Renal cortical epithelial cell (primary cell): ENCODE data around the gene PRDX2. TPM values are rescaled to one million over a fixed set of nuclear protein-coding genes. Genes with fewer than 3 reads are reported as not detected.
"Not testable (repeated sequence)": the region's sequence is repeated elsewhere in the genome, so short reads cannot be mapped to it uniquely, and the experiment has no call there.

Source experiments
- DNase-seq: peaks from one replicate; pipeline ENCODE4 v3.0.0-alpha.2; 2011; ENCODE audit warnings: low read depth
- total RNA-seq: library from RNA; depleted of rRNA; stranded (reverse); fragments of >200 nt; gene quantifications from 2 replicates; pipeline ENCODE4 v1.2.3, GENCODE V29; 2014

The PRDX2 gene
- 215 and 236 TPM in 2 replicates for total RNA-seq

DNA sequence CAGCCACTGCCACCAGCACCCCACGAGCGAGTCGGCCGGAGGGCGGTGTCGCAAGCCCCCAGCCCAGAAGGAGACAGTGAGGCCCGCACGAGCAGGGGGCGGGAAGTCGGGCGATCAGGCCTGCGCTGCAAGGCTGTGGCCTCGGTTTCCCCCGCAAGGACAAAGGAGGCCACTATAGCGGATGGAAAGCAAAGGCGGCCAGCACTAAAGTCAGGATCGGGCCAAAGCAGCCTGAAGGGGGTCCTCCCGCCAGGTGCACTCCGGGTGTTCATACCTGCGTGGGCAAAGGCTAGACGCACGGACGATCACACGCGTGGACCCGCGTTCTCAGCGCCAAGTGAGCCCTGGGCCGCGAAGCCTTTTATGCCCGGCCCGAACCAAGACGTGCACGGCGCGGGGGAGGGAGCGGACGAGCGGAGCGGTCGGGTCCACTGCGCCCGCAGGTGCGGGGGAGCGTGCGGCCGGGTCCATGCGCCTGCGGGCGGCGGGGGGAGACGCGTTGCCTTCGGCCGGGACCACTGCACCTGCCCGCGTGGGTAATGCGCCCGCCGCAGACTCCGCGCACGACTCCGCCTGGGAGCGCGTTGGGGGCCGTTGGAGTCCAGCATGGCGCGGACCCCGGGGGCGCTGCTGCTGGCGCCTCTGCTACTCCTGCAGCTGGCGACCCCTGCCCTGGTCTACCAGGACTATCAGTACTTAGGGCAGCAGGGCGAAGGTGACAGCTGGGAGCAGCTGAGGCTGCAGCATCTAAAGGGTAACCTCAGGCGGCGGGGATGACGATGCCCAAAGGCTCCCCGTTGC is at the start of gene PRDX2, which contains the start of gene THSD8:
Gene PRDX2, minus strand, starts transcription at position 335 of the 801 bp plus-strand sequence. CDS start 539 bp downstream, outside the sequence.
Gene THSD8, plus strand, starts transcription at position 604 of the 801 bp plus-strand sequence. Its CDS starts 3 bp downstream, at position 607.
- no peak for DNase-seq

DNA sequence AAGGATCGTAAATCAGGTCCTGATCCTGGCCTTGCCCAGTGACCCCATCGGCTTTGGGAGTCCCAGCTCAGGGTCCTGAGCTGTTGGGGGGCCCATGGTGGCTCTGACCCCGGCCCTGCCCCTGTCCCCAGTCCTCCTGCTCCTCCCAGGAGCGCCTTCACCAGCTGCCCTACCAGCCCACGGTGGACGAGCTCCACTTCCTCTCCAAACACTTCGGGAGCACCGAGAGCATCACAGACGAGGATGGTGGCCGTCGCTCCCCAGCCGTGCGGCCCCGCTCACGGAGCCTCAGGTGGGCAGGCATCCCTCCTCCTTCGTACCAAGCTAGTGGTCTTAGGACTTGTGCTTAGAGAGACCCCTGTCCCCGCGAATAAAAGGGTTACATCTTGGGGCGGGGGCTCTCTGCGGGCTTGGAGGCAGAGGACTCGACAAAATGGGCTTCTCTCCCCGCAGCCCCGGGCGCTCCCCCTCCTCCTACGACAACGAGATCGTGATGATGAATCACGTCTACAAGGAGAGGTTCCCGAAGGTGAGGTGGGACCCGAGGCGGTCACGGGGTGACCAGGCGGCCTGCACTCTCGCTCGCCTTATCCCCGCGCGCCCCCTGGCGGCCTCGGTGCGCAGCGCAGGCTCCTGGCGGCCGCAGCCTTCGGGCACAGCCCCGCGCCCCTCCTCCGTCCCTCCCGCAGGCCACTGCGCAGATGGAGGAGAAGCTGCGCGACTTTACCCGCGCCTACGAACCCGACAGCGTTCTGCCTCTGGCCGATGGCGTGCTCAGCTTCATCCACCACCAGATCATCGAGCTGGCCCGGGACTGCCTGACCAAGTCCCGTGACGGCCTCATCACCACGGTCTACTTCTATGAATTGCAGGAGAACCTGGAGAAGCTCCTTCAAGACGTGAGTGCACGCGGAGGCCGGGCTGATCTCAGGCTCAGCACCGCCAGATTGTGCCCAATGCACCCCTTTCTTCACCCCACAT is 45.8 kb upstream of the PRDX2 start:
- peak; percentile 63 for DNase-seq

DNA sequence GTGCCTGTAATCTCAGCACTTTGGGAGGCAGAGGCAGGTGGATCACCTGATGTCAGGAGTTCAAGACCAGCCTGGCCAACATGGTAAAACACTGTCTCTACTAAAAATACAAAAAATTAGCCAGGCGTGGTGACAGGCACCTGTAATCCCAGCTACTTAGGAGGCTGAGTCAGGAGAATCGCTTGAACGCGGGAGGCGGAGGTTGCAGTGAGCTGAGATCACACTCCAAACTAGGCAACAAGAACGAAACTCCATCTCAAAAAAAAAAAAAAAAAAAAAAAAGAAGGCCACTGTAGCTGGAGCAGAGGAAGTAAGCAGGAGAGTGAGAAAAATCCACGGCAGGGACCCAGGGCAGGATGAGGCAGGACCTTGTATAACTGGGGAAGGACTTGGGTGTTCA is 45.0 kb upstream of the PRDX2 start:
- DNase-seq, result not testable (repeated sequence)

DNA sequence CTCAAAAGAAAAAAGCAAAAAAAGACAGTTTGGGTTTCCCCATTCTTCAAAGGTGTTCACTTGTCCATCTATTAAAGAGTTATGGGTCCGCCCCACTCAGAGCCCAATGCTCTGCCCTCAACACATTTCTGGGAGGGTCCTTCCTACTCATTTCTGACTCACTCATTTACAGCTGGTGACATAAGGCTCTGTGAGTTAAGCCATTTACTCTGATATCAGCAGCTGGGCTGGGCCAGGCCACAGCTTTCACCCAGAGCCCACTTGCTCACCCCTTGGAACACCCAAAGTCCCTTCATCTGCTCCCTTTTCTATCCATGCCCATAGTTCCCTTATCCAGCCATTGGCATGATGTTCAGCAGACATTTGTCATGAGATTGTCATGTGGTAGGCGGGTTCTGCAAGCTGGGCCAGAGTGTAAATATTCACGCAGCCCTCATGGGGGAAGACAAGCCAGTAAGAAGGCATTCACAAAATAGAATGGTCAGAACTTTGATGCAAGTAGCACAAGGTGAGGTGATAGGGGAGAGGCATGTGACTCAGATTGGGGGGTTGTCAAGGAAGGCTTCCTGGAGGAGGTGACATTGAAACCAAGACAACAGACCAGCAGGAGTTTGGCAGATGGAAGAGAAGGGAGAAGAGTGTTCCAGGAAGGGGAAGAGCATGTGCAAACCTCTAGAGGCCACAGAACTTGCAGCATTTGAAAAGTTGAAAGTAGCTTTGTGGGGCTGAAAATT is 42.6 kb upstream of the PRDX2 start:
- no peak for DNase-seq

DNA sequence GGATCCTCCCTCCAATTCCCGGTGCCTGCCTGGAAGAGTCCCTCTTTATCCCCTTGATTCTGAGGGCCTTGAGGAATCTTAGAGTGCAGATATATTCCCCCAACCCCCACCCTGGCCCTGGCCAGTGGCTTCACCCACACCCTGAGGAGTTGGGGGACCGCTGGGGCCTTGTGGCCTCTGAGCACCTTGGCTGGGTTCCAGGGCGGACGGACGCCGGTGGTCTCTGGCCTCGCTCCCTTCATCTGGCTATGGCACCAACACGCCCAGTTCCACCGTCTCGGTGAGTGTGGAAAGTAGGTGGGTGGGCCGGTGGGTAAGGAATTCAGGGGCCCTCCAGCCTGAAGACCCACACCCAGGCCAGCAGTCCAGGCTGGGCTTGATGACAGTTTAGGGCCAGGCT is 41.7 kb upstream of the PRDX2 start:
- DNase-seq, result no peak

DNA sequence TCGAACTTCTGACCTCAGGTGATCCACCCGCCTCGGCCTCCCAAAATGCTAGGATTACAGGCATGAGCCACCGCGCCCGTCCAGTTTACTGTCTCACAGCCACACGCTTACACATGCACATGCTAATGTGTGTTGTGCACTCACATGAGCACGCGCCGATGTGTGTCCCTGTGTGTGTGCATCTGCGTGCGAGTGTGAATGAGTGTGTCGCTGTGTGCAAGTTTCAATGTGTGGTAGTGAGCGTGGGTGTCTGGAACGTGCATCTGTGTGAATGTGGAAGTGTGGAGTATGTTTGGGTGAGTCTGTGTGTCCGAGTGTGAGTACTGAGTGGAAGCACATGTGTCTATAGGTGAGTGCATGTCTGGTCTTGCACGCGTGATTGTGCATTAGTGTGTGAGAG is 40.9 kb upstream of the PRDX2 start:
- DNase-seq, result no peak

DNA sequence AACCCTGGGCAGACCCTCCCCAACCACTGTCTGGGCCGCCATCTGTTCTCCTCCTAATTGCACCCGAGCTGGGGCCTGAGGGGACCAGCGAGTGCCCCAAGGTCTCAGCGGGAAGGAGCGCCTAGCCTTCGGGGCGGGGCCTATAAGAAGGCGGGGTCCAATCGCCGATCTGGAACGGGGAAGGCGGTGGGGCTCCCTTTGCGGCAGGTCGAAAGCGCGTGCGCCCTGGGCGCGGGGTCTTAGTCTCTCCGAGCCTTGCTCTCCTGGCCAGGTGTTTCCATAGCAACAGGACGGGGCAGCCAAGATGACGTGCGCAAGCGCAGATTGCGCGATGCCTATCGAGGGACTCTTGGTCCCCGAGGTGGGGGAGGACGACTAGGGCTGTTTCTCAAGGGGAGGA is 39.5 kb upstream of the PRDX2 start:
- no peak for DNase-seq

DNA sequence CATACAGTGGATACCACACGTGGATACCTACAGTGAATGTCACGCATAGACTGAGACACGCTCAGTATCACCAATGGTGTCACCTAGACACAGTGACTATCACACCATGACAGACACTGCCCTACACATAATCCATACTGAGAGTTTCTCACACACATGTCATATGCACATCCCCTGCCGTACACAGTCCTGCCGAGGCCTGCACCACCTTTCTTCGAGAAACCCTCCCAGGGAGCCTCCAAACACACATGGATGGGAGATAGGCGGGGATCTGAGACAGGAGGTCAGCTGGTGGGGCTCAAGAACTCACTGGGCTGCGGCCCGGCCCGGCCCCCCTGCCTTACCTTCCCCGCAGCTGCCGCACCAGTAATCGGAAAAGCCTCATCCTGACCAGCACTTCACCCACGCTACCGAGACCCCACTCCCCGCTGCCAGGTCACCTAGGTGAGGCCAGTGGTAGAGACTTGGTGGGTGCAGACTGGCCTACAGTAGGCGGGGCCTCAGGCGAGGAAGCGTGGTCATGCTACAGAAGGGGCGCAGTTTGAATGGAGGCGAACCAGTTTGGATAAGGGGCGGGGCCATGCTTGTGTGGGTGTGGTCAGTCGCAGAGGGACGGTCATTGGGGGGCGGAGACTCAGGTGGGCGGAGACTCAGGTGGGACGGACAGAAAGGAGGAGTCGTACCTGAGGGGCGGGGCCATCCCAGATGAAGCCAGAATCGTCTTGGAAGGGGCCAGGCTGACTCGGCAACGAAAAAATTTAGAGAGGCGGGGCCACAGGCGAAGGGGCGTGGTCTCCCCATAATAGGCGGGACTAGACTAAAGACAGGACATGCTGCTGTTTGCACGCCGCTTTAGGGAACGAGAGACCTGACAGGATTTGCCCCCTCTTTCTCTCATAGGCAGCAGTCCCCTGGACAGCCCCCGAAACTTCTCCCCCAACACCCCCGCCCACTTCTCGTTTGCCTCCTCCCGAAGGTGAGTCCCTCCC is 38.8 kb upstream of the PRDX2 start:
- peak; percentile 56 for DNase-seq

DNA sequence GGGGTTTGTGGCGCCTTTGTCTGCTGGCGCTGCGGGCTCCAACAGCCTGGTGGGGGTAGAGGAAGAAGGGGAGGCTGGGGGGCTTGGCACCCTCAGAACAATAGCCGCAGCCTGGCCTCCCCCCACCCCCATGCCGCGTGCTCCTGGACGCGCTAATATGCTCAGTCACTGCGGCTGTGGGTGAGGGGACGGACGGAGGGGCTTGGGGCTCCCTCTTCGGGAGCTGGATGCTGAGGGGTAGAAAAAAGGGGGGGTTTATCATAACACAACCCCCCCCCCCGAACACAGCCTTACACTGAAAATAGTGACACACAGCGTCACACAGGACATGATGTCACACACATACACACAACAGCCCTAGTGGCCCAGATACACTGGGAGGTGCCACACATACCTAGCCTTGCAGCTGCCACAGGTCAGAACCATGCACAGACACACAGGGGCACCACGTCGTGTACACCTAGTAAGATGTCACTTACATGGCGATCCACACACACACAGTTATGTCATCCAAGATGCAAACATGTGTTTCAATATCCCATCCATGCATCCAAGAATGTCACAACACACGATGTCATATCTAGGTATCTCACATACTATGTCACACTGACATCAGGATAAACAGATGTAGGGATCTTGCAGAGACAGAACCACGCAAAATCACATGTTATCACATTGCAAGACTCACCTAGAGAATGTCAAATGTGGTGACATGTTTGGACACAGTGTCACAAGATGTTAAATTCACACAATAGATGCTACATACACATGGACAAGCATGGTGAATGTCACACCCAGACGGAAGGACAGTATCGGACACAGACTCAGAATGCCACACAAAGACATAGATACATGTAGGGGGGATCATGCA is 37.5 kb upstream of the PRDX2 start:
- DNase-seq, result no peak

DNA sequence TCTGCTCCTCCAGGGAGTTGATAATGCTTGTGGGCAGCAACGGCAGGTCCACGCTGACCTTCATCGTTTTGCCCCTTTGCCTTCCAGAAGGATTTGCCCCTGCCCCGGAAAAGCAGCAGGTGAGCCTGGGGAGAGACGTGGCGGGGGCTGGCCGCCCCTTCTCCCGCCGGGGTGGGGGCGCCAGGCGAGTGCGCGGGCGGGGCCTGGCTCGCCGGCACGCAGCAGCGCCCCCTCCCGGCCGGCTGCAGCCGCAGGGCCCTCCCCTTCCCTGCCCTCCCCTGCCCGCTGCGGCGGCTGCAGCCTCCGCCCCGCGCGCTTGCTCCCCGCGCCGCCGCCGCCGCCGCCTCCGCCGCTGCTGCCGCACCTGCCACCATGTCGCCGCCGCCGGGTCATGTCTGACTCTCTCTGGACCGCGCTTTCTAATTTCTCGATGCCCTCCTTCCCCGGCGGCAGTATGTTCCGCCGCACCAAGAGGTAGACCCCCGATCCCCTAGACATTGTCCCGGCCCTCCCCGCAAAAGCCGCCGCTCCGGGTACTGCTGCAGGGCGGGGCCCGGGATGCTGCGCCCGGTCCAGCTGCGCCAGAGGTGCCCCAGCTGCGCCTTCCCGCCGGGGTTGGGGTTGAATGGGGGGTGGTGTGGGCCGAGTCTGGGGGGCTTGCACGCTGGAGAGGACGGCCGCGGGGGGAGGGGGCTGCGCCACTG is 36.7 kb upstream of the PRDX2 start, which contains the start of gene MAST1:
Gene MAST1, plus strand, starts transcription at position 334 of the 704 bp plus-strand sequence. Its CDS starts 58 bp downstream, at position 392.
- DNase-seq, result no peak

DNA sequence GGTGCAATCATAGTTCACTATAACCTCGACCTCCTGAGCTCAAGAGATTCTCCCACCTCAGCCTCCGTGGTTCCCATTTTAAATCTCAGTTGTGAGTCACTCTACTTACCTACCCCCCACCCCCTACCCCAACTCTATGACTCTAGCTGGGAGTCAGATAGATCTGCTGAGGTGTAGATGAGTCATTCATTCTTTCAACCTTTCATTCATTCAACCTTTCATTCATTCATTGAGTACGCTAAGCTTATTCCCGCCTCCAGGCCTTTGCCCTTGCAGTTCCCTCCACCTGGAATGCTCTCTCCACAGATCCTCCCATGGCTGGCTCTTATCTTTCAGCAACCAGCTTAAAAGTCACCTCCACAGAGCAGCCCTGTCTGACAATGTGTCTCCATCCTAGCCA is 35.6 kb upstream of the PRDX2 start:
- peak; percentile 23 for DNase-seq

DNA sequence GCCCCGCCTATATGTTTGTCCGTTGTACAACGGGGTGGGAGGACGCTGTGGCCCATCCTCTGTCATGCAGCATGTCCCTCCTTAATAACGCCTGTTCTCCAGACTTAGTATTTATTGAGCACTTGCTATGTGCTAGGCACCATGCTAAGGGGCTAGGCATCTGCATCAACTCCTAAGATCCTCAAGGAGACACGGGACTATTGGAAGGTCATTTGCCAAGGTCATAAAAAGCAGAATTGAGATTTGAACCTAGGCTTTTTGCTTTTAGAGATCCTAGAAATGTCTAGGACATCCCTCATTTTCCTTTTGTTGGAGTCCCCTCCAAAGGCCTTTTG is 34.9 kb upstream of the PRDX2 start:
- DNase-seq, result no peak

DNA sequence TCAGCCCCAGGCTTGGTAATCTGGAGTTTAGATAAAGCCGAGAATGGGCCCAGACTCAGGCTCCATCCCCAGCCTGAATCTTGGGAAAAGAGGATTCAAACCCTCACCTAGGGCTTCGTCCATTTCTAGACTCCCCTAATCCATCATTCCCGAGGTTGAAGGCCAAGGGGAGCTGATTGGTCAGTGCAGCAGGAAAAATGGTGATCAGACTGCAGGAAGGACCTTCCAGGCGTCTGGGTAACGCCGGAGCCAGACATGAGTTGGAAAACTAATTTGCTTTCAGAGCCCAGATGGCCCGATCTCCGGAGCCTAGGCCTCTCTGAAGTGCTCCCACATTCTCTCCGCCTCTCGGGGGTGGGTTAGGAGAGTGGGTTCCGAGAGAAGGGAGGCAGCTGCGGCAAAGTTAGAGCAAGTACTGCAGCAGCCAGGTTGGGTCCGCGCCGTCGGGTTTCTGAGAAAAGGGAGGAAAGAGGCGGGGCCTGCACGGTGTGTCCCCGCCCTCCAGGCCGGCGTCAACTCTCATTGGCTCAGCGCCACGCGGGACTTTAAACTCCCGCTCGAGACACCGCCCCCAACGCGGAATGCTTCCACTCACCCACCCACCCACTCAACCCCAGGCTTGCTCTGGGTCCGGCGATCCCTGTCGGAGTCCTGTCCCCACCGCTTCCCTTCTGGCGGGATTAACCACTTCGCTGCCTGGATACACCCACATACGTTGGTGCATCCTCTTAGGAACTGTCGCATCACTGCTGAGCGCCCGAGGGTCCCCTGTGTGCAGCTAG is 33.6 kb upstream of the PRDX2 start:
- DNase-seq, result no peak

DNA sequence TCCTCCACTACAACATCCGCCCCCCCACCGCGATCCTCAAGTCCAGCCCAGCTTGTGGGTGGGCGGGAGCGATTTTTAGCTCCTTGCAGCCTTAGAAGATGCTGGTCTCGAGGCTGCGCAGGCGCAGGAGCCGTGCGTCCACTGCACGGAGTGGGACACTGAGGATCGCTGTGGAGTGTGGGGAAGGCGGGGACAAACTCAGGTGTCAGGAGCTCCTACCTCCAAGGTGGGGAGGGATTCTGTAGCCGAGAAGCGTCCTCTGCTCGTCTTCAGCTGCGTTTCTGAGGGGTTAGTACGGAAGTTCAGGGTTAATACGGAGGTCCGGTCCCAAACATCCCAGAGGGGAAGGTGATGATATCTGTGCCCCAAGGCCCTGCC is 33.0 kb upstream of the PRDX2 start, which contains the start of gene RTBDN:
Gene RTBDN, minus strand, starts transcription at position 14 of the 378 bp plus-strand sequence. CDS start 4,600 bp downstream, outside the sequence.
- DNase-seq, result no peak

DNA sequence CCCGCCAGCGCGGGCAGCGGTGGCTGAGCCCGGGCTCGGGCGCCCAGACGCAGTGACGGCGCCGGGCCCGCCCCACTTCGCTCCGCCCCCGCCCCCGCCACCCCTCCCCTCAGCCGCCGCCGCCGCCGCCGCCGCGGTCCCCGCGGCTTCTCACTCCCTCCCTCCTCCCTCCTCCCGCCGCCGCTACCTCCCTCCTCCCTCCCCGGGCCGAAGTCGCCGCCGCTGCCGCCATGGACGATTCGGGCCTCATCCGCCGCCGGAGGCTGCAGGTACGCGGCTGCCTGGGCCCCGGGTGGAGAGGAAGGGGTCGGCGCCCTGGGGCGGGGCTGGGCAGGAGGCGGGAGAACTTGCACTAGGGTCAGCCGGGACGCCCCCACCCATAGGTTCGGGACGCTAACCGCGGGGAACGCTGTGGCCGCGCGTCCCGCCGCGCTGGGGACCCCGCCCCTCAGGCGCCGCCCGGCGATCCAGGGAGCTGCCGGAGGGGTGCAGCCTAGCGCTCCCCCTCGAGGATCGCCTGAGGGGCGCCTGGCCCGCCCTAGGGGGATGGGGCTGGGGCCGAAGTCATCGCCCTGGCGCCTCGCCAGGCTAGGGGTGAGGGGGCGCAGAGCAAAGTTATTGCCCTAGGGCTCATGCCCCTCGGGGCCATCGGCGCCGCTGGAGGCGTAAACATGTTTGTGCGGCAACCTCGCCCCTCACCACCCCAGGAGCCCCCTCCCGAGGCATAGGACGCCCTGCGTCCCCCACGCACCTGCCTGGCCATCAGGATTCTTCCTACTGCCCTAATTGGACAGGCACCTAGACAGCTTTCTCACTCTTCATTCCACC is 32.4 kb upstream of the PRDX2 start:
- no peak for DNase-seq

DNA sequence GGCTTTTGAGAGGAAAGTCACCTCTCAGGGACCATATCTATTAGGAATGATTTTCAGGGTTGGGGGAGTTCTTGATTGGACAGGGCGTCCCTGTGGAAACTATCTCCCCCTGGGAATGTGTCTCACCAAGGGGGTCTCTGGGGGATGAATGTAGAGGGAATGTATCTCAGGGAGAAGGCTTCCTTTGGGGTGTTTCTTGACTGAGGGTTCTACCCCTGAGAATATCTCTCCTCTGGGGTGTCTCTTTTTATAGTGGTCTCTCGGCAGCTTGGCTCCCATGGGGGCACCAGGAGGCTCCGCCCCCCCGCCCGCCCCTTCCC is 31.8 kb upstream of the PRDX2 start:
- no peak for DNase-seq

DNA sequence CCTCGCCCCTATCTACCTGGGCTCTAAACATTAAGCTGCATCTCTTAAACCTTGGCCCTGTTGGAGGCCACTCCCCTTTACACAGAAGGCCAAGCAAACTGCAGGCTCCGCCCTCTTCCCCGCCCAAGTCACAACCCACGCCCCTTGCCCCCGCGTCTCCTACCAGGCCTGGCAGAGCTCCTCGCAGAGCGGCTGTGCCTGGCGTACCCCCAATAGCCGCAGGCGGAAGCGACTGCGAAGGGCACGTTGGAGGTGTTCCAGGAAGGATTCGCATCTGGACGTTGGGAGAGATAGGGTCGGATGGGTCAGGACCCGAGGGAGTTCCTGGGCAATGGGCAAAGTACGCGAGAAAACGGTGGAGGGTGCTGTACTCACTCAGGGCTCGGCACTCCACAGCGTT is 26.9 kb upstream of the PRDX2 start:
- no peak for DNase-seq
